ENCODE data around the gene SFXN5.
A peak's percentile ranks its signal among the peaks of the same experiment; 100 is the strongest.

The SFXN5 gene

GRCh38 chr2:72952110-72952823, 119.2 kb downstream of the SFXN5 start:
- intact Hi-C loops (cut with DNase I) = no loop called here
- DNase-seq = peak in 2 of 10 donors; percentile 46 to 51

GRCh38 chr2:72951303-72952095, 120.0 kb downstream of the SFXN5 start:
- intact Hi-C loops (cut with DNase I) = no loop called here
- DNase-seq = peak in 3 of 10 donors; percentile 27 to 63 (median 52)

- DNase-seq = peak in 2 of 10 donors; percentile 67 to 78
- intact Hi-C loops (cut with DNase I) = no loop called here
Measured at GRCh38 chr2:72950558-72951255, 120.8 kb downstream of the SFXN5 start.

GRCh38 chr2:72949642-72950041, 121.9 kb downstream of the SFXN5 start:
- intact Hi-C loops (cut with DNase I) = no loop called here
- DNase-seq = peak in 3 of 10 donors; percentile 20 to 89 (median 52)

- no peak for DNase-seq
Measured at GRCh38 chr2:72949045-72949444, 122.5 kb downstream of the SFXN5 start.

GRCh38 chr2:72947952-72948830, 123.3 kb downstream of the SFXN5 start:
- DNase-seq = peak in 1 of 10 donors; percentile 79

More at GRCh38 chr2:72949045-72949444, 122.5 kb downstream of the SFXN5 start:
- intact Hi-C loops (cut with DNase I) = no loop called here

GRCh38 chr2:72946466-72946865, 125.0 kb downstream of the SFXN5 start:
- intact Hi-C loops (cut with DNase I) = no loop called here

More at GRCh38 chr2:72947952-72948830, 123.3 kb downstream of the SFXN5 start:
- intact Hi-C loops (cut with DNase I) = no loop called here

GRCh38 chr2:72945450-72946019, 126.0 kb downstream of the SFXN5 start:
- peak in 2 of 10 donors; percentile 63 to 66 for DNase-seq
- intact Hi-C loops (cut with DNase I) = no loop called here

More at GRCh38 chr2:72946466-72946865, 125.0 kb downstream of the SFXN5 start:
- peak in 2 of 10 donors; percentile 64 to 72 for DNase-seq

- peak in 3 of 10 donors; percentile 63 to 81 (median 73) for DNase-seq
- intact Hi-C loops (cut with DNase I) = no loop called here
Measured at GRCh38 chr2:72944804-72945449, 126.6 kb downstream of the SFXN5 start.

GRCh38 chr2:72943540-72944395, 127.7 kb downstream of the SFXN5 start:
- DNase-seq = peak in 4 of 10 donors; percentile 21 to 75 (median 51)
- intact Hi-C loops (cut with DNase I) = no loop called here

GRCh38 chr2:72942881-72943418, 128.6 kb downstream of the SFXN5 start:
- intact Hi-C loops (cut with DNase I) = no loop called here

GRCh38 chr2:72942293-72942692, 129.2 kb downstream of the SFXN5 start:
- peak in 3 of 10 donors; percentile 4 to 66 (median 51) for DNase-seq
- intact Hi-C loops (cut with DNase I) = no loop called here

More at GRCh38 chr2:72942881-72943418, 128.6 kb downstream of the SFXN5 start:
- DNase-seq = peak in 3 of 10 donors; percentile 54 to 67 (median 64)

GRCh38 chr2:72940786-72941185, 130.7 kb downstream of the SFXN5 start:
- intact Hi-C loops (cut with DNase I) = no loop called here
- peak in 2 of 10 donors; percentile 3 to 32 for DNase-seq

GRCh38 chr2:72940361-72940760, 131.2 kb downstream of the SFXN5 start:
- intact Hi-C loops (cut with DNase I) = no loop called here
- peak in 3 of 10 donors; percentile 17 to 69 (median 60) for DNase-seq

GRCh38 chr2:72938455-72938854, 133.1 kb downstream of the SFXN5 start:
- intact Hi-C loops (cut with DNase I) = no loop called here
- peak in 3 of 10 donors; percentile 12 to 39 (median 38) for DNase-seq

GRCh38 chr2:72937356-72937669, 134.2 kb downstream of the SFXN5 start:
- intact Hi-C loops (cut with DNase I) = no loop called here
- peak in 8 of 10 donors; percentile 35 to 93 (median 62) for DNase-seq

- DNase-seq = peak in 6 of 10 donors; percentile 46 to 93 (median 72)
- intact Hi-C loops (cut with DNase I) = no loop called here
Measured at GRCh38 chr2:72936660-72937355, 134.7 kb downstream of the SFXN5 start.

Data from posterior cingulate gyrus (tissue), 11 donors.